Measurements from ENCODE around the gene ACOX2. TPM values are rescaled to one million over a fixed set of nuclear protein-coding genes. Genes with fewer than 3 reads are reported as not detected.

ACOX2 gene
- total and polyA plus RNA-seq, 2 of the 8 experiments (the other 6 are each of a cell fraction or from before 2014, with no cell fraction given), result 3.2 to 9.2 TPM

GRCh38 chr3:58459160-58459559, 77.8 kb downstream of the ACOX2 start:
- Histone ChIP-seq H3K14ac (ENCODE audit: insufficient read length) (no peak overlapping the region), H3K4ac (replicated peaks; ENCODE audit: insufficient read length, low read depth, low read length) (no peak overlapping the region), H4K91ac (replicated peaks; ENCODE audit: insufficient read length, low read length) (no peak overlapping the region), H3K18ac (ENCODE audit: extremely low read depth, low read length) (no peak overlapping the region), H2BK20ac (ENCODE audit: low read length) (no peak overlapping the region), H3K23me2 (ENCODE audit: low read depth, low read length) (no peaks in the 10 kb centered on the region), H3K4me1 (replicated peaks in 1 of 4; ENCODE audit: control insufficient read depth in 3 of 4, insufficient read depth in 4 of 4, low read length in 3 of 4) (peaks cover 0 to 4% (median 2%) of the 10 kb centered on the region in 4 experiments; a peak in 4 of 7 replicates), H2AK5ac (ENCODE audit: low read depth, low read length) (no peak overlapping the region), H3K79me2 (ENCODE audit: control insufficient read depth in 1 of 2, insufficient read depth in 2 of 2, low read length in 2 of 2) (no peaks in the 10 kb centered on the region), H2BK12ac (ENCODE audit: low read depth, low read length) (no peak overlapping the region), H2BK5ac (ENCODE audit: low read depth, low read length) (no peak overlapping the region), H3K27ac (ENCODE audit: low read depth, low read length) (no peak overlapping the region), H2BK15ac (ENCODE audit: low read length) (no peak overlapping the region), H4K8ac (ENCODE audit: extremely low read depth, insufficient read depth, low read length) (no peak overlapping the region), H3K36me3 (ENCODE audit: control insufficient read depth in 2 of 4, insufficient read depth in 4 of 4, low read length in 3 of 4) (no peaks in the 10 kb centered on the region), H2AFZ (ENCODE audit: low read length) (no peak overlapping the region), H3K23ac (ENCODE audit: insufficient read length) (no peak overlapping the region), H3K4me2 (ENCODE audit: insufficient read depth in 1 of 2, low read depth in 2 of 2, low read length in 2 of 2) (no peak overlapping the region), H3K79me1 (ENCODE audit: low read depth, low read length) (no peaks in the 10 kb centered on the region), H4K20me1 (replicated peaks in 1 of 2; ENCODE audit: control insufficient read depth in 1 of 2, insufficient read depth in 2 of 2, low read length in 2 of 2) (no peaks in the 10 kb centered on the region), H3K4me3 (ENCODE audit: extremely low read depth in 1 of 4, insufficient read depth in 2 of 4, low read depth in 3 of 4, low read length in 4 of 4) (no peak overlapping the region), H4K5ac (ENCODE audit: insufficient read length, low read depth, low read length) (no peak overlapping the region), H3K9me3 (ENCODE audit: insufficient read depth in 2 of 2, low read depth in 1 of 2, low read length in 1 of 2) (no peaks in the 10 kb centered on the region), H2BK120ac (replicated peaks; ENCODE audit: low read depth, low read length) (no peak overlapping the region), H3K56ac (replicated peaks; ENCODE audit: insufficient read length, low read depth, low read length) (no peak overlapping the region), H3K27me3 (replicated peaks in 1 of 4; ENCODE audit: control insufficient read depth in 3 of 4, extremely low read depth in 1 of 4, insufficient read depth in 3 of 4, low read length in 3 of 4) (no peaks in the 10 kb centered on the region), H3K9ac (replicated peaks in 1 of 4; ENCODE audit: extremely low read depth in 1 of 4, low read depth in 3 of 4, low read length in 3 of 4) (no peak overlapping the region)
- ChIA-PET CTCF (ENCODE audit: partially characterized antibody) (interaction anchor here (0.9 kb wide), 1 partner anchor 8 kb away, joined by 6 read pairs; no protein-coding TSS in a partner anchor), POLR2A (ENCODE audit: partially characterized antibody) (interaction anchor here (0.7 to 1.2 kb wide), 2 partner anchors 11 to 153 kb away, joined by 3 to 4 read pairs; partner anchors contain the start of genes HTD2 and RPP14)
- no peak for TF ChIP-seq ATF2 (IDR thresholded peaks at IDR 0.05; ENCODE audit: low read length)
- no peak for TF ChIP-seq EGR1 (IDR thresholded peaks at IDR 0.05; ENCODE audit: borderline replicate concordance, low read depth, low read length)
- WGBS, 2 experiments (ENCODE audit: extremely low coverage in 1 of 2, insufficient coverage in 1 of 2, insufficient read length in 1 of 2, insufficient replicate concordance in 2 of 2, low coverage in 1 of 2, low lambda C conversion rate in 2 of 2, missing lambda C conversion rate in 1 of 2), result 92% methylated on average over 4 of the region's 4 CpGs; no CpG with 5 or more reads in 1 of the 2 experiments
- DNase-seq (ENCODE audit: low read depth in 1 of 2, low spot score in 2 of 2) (no peak), FAIRE-seq (no peak)

All from H1 (cell line).